ENCODE data around the gene ATP10A.

Gene ATP10A

GRCh38 chr15:25697586-25697985 lies 165.5 kb downstream of the ATP10A start:
- no peak for DNase-seq

DNA sequence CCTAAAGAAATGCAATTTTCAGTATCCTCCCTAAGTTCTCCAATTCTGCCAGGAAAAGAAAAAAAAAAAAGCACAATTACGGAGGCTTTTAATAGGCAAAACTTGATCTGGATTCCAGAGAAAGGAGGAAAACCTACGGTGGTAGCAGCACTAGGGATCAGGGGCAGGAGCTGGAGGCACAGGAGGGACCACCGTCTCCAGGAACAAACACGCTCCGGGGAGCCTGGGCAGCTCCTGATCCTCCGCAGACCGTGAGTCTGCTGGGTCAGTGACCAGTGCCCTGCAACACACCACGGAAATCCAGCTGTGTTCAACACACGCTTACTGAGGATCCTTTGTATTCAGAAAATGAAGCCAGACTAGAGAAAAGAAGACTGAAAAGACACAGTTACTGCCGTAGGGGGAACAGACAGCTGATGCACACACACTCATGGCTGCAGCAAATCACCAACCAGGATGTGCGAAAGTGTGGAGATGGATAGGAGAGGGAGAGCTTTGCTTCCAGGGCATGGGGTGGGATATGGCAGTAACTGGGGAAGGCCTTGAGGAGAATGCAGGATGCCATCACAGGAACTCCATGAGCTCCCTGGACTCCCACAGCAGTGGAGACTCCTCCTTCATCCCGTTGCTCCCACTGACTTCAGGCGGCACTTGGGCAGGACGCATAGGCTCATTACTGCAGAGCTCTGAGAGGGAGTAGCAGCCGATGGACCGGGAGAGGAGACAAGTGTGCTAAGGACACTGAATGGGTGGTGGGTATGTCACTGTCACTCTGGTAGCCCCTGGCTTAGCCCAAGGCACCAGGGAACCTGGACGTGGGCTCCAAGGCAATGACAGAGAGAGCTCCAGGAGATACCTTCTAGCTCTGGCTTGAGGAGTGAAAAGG lies 167.0 kb downstream of the ATP10A start:
- no peak for DNase-seq

DNA sequence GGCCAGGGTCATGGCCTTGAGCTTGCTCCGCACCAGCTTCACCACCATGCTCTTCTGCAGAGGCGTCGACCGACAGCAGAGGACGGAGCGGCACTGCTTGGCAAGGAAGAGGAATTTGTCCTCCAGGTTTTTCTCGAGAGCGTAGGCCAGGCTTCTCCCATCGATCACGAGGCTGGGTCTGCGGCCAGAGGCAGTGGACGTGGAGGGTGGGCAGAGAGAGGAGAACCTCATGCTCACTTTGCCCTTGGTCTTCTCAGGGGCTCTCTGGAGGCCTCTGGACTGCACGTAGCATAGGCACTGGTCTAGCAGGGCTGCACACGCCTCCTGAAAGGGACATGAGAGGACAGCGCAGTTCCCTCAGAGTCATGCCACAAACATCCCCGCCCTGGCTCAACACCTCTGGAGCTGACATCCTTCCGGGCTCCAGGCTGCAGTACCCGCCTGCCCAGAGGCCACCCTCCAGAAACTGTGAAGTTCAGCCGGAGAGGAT lies 168.3 kb downstream of the ATP10A start:
- no peak for DNase-seq

DNA sequence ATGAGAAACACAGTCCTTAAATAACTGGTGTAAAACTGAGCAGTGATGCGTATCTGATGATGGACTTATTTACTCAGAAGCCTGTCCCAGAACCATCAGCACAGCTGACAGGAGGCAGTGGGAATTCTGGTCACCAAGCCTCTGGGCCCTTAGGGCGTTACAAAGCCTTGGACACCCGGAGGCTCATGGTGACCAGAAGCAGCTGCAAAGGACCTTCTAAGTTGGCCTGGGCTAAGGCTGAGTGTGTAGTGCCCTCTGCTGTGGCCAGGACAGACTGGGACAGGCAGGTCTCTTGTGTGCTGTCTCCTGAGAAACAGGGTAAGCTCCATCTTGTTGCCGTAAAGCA lies 168.9 kb downstream of the ATP10A start:
- DNase-seq, result no peak

DNA sequence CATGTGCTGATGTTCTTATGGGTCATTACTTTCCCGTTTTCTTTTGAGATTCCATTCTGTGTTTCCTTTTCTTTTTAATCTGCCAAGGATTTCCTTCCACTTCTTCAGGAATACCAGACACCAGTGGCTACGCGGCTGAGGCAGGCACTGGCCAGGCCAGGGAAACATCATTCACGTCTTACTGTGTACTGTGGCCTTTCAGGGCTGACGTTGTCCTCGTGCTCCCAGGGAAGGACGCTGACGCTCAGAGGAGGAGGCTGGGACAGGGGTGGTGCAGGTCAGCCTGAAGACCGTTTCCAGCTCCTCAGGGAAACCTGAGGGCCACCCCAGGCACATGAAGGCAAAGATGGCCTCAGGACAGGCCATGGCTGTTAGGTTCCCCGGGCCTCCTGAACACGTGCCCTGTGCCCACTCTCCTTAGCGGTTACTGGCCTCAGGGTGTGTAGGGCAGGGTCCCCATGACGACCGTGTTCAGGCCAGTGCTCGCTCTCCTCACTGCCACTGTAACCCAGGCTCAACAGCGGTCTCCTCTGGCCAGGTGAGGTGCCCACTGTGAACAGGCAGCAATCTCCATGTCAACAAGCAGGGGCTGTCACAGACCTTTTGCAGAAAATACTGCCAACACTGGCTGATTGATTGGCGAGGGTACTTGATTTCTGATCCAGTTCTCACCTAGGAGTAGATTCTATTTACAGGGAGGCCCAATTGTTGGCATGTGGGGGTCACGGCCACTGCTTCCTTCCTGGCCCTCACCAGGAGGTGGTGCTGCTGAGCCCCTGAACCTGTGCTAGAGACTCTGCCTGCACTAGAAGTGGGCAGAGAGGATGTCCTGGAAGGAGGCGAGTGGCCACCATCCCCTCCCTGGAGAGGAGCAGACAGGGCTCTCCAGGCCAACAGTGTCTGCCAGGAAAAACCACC lies 169.5 kb downstream of the ATP10A start:
- DNase-seq, result no peak

GRCh38 chr15:25691544-25692430 lies 171.3 kb downstream of the ATP10A start:
- no peak for DNase-seq

GRCh38 chr15:25690673-25691543 lies 172.2 kb downstream of the ATP10A start:
- no peak for DNase-seq

DNA sequence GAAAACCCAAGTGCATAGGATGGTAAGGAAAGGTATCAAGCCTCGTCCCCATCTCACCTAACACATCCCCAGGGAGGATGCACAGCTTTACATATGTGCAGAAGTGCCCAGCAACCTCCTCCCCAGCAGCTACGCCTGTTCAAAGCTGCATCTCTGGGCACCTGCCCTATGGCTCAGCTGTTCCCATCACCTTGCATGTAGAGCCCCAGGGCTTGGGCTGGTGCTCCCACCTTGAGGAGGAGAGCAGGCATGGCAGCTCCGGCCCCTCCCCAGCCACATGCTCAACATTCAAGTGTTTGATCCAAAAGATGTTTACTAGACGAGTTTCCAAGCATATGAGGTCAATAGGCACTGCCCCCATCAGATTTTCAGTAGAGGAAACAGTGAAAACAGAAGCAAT lies 173.5 kb downstream of the ATP10A start:
- DNase-seq, result no peak

GRCh38 chr15:25688166-25688565 lies 175.0 kb downstream of the ATP10A start:
- no peak for DNase-seq

GRCh38 chr15:25687689-25688088 lies 175.4 kb downstream of the ATP10A start:
- DNase-seq, result no peak

- DNase-seq, result no peak
Measured at GRCh38 chr15:25687276-25687675, 175.9 kb downstream of the ATP10A start.

- DNase-seq, result no peak
Measured at GRCh38 chr15:25686780-25687179, 176.3 kb downstream of the ATP10A start.

DNA sequence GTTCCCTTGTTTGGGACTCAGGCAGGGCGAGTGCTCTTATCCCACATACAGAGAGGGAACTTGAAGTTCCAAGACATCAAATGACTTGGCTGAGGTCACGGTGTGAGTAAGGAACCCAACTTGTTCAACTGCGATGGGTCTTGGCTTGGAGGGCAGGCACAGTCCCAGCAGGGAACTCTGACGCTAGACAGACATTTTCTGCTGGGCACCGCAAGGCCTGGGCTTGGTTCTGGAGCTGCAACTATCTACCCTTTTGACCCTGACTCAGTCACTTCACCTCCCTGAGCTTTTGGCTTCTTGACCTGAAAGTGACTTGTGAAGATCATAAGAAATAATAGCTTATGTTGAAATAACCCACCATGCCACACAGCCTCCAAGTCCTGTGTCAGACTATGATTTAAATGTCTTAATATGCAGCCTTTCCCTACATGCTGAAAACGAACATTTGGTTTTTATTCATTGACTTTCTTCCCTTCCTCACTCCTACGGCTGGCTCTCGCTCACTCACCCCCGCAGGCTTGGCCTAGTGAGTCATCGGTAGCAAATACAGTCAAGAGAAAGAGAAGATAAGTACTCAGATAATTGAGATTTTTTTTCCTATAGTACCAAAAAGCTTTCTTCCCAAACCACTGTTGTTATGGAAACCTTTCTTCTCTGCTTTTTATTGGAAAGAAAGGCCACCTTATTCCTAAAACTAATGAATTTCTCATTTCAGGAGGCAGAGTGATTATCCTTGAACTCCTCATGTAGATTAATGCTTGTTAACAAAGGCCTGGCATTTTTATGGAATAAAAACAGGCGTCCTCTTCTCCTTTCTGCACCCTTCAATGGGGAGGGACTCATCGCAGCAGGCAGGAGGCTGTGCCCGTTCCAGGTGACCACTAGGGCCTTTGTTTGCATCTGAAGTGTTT lies 178.4 kb downstream of the ATP10A start:
- no peak for DNase-seq

DNA sequence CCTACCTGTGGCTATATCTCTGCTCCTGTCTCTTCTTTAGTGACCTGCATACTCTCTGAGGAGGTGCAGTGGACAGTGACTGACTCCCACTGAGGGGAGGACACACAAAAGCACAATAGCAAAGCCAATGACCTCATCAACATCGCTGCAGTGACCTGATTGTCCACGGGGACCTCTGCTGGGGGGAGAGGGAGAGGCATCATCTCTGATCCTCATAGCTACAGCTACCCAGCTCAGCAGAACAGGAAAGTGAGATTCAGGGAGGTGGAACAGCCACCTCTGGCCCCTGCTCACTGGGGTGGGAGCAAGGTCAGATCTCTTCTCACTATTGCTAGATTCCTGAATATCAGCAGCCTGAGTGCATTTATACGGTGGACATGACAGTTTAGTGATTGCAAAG lies 179.2 kb downstream of the ATP10A start:
- DNase-seq, result no peak

DNA sequence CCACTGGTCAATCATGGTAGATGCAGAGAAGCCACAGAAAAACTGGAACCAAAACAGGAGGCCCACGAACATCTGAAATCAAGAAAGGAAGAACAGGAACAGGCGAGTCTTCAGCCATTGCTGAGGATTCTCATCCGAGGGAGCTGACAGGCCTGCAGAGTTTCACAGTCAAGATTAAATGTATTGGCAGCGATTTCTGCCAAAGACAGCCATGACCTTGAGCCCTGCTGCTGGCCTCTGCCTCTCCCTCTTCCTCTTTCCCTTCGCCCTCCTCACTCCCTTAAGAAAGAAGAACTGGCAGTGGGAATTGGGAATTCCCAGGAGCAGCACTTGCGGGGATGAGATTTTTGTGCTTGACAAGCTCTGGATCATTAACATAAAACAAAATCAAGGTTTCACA lies 179.7 kb downstream of the ATP10A start:
- DNase-seq, result no peak

- DNase-seq, result no peak
Measured at GRCh38 chr15:25682340-25682739, 180.8 kb downstream of the ATP10A start.

- no peak for DNase-seq
Measured at GRCh38 chr15:25680686-25681025, 182.5 kb downstream of the ATP10A start.

GRCh38 chr15:25679964-25680685 lies 183.0 kb downstream of the ATP10A start:
- no peak for DNase-seq

DNA sequence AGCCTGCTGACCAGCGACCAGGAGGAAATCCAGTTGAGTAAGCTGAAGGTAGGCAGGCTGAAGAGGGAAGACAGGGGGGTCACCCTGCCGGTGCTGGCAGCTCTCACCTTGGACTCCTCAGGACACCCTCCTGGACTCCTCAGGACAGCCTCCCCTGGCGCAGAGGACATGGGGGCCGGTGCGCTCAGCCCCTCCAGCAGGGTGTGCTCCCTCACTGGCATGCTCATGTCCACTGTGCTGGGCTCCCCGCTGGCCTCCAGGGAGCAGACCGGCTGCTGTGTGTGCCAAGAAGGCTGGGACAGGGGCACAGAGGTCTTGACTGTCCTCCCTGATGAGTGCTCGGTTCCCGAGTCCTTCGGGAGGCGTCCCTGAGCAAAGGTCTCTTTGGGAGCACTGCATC lies 183.6 kb downstream of the ATP10A start:
- no peak for DNase-seq

GRCh38 chr15:25678500-25678855 lies 184.6 kb downstream of the ATP10A start:
- no peak for DNase-seq
